A673 (cell line): ENCODE data around the gene RNF180.

Experiments
- CTCF ChIP-seq: fragments of 300-800, 200-600 bp; sonication (generic); conservative IDR thresholded peaks from 2 replicates; pipeline ENCODE4 v1.5.1; 2017; ENCODE audit warnings: low read depth, mild to moderate bottlenecking, antibody characterized with exemption, low read length, moderate library complexity, mixed read lengths
- EZH2 ChIP-seq: fragments of 200-600 bp; sonication (generic); IDR thresholded peaks from 2 replicates; pipeline ENCODE4 v1.6.1; 2017; ENCODE audit warnings: borderline replicate concordance, low read depth, mild to moderate bottlenecking, mixed read lengths, antibody characterized with exemption, low read length; ENCODE audit not compliant: poor library complexity, severe bottlenecking

GRCh38 chr5:64214132-64214531, 48.5 kb downstream of the RNF180 start:
- no peak for TF ChIP-seq CTCF
- TF ChIP-seq EZH2 = no peak
